Hepatocyte (in vitro differentiated cells): ENCODE results near the gene KLK8. TPM values are rescaled to one million over a fixed set of nuclear protein-coding genes. Genes with fewer than 3 reads are reported as not detected.

ENCODE experiments used
- DNase-seq: peaks from one replicate; pipeline ENCODE4 v3.0.0-alpha.2; 2016; ENCODE audit warnings: low spot score
- H2AFZ ChIP-seq: fragments of 200-600 bp; sonication (generic); 2 replicates; pipeline ENCODE4 v1.6.0; 2016; ENCODE audit warnings: antibody characterized with exemption, mild to moderate bottlenecking
- H3K27ac ChIP-seq: fragments of 200-600 bp; sonication (generic); 2 replicates; pipeline ENCODE4 v1.5.1; 2016; ENCODE audit warnings: mild to moderate bottlenecking
- H3K27me3 ChIP-seq: fragments of 200-600 bp; sonication (generic); 2 replicates; pipeline ENCODE4 v1.6.1; 2016
- H3K36me3 ChIP-seq: fragments of 200-600 bp; sonication (generic); replicated peaks from 2 replicates; pipeline ENCODE4 v1.5.1; 2016; ENCODE audit warnings: low read depth; ENCODE audit not compliant: insufficient read depth
- H3K4me1 ChIP-seq: fragments of 200-600 bp; sonication (generic); 2 replicates; pipeline ENCODE4 v1.5.1; 2016; ENCODE audit warnings: mild to moderate bottlenecking, moderate library complexity; ENCODE audit not compliant: insufficient read depth
- H3K4me2 ChIP-seq: fragments of 200-600 bp; sonication (generic); 2 replicates; pipeline ENCODE4 v1.6.0; 2016
- H3K4me3 ChIP-seq: fragments of 200-600 bp; sonication (generic); 2 replicates; pipeline ENCODE4 v1.5.1; 2016; ENCODE audit warnings: mild to moderate bottlenecking
- H3K79me2 ChIP-seq: fragments of 200-600 bp; sonication (generic); 2 replicates; pipeline ENCODE4 v1.6.0; 2017; ENCODE audit warnings: mild to moderate bottlenecking
- H3K9me2 ChIP-seq: fragments of 200-600 bp; sonication (generic); replicated peaks from 2 replicates; pipeline ENCODE4 v1.6.0; 2017; ENCODE audit warnings: mild to moderate bottlenecking; ENCODE audit not compliant: insufficient read depth
- H3K9me3 ChIP-seq: fragments of 200-600 bp; sonication (generic); 2 replicates; pipeline ENCODE4 v1.5.1; 2016; ENCODE audit warnings: low read depth, mild to moderate bottlenecking
- H4K20me1 ChIP-seq: fragments of 200-600 bp; sonication (generic); 2 replicates; pipeline ENCODE4 v1.6.0; 2016; ENCODE audit warnings: mild to moderate bottlenecking; ENCODE audit not compliant: insufficient read depth, poor library complexity, severe bottlenecking
- CTCF ChIP-seq: fragments of 200-600 bp; sonication (generic); IDR thresholded peaks from 2 replicates; pipeline ENCODE4 v1.5.1; 2016; ENCODE audit warnings: antibody characterized with exemption, mild to moderate bottlenecking; ENCODE audit not compliant: poor library complexity
- EZH2 ChIP-seq: fragments of 200-600 bp; sonication (generic); IDR thresholded peaks from 2 replicates; pipeline ENCODE4 v1.6.1; 2016; ENCODE audit warnings: antibody characterized with exemption, mild to moderate bottlenecking, borderline replicate concordance
- EZH2phosphoT487 ChIP-seq: fragments of 200-600 bp; sonication (generic); IDR thresholded peaks from one replicate; pipeline ENCODE4 v1.6.1; 2018; ENCODE audit warnings: antibody characterized with exemption, mild to moderate bottlenecking, low read depth, moderate library complexity; ENCODE audit not compliant: unreplicated experiment, severe bottlenecking
- WGBS: methylation state at CpG from one replicate; pipeline ENCODE4 v1.1.6; 2016; ENCODE audit warnings: low lambda C conversion rate; ENCODE audit errors: missing lambda C conversion rate; 5-methylcytosine and 5-hydroxymethylcytosine counted together
- polyA plus RNA-seq: library from polyadenylated mRNA; unstranded; fragments of >200 nt; fragmentation: Nextera tagmentation; extraction: Ambion mirVana; gene quantifications from 2 replicates; pipeline ENCODE4 v1.2.1, GENCODE V29; 2016
- total RNA-seq: library from RNA; depleted of rRNA; stranded (reverse); fragments of >200 nt; gene quantifications from 2 replicates; pipeline ENCODE4 v1.2.3, GENCODE V29; 2014

Gene KLK8
- 0.16 and 0.87 TPM in 2 replicates for total RNA-seq
- 5.4 and 9.0 TPM in 2 replicates for polyA plus RNA-seq

- DNase-seq, result no peak
- no peaks in the 10 kb centered on the region for H3K79me2 ChIP-seq
- H3K4me2 ChIP-seq, result no peak within 1 kb of the TSS
- no peak within 1 kb of the TSS for H3K4me3 ChIP-seq
- H3K9me3 ChIP-seq, result no peaks in the 10 kb centered on the region
- H3K9me2 ChIP-seq, result no peaks in the 10 kb centered on the region
- no peaks in the 10 kb centered on the region for H3K36me3 ChIP-seq
- no peak within 1 kb of the TSS for H2AFZ ChIP-seq
- TF ChIP-seq CTCF, result no peak
- TF ChIP-seq EZH2, result no peak
- no peak for TF ChIP-seq EZH2phosphoT487
- 38% methylated on average over 7 of the region's 7 CpGs for WGBS
- no peaks in the 10 kb centered on the region for H4K20me1 ChIP-seq
- peaks cover 22% of the 10 kb centered on the region for H3K27me3 ChIP-seq
- H3K4me1 ChIP-seq, result no peaks in the 10 kb centered on the region
- H3K27ac ChIP-seq, result no peak within 1 kb of the TSS
These were observed at the start of gene KLK8 for GRCh38 chr19:51001515-51001914. TSS of gene KLK8 (minus strand) at chr19:51001604. CDS start at chr19:51001167, 437 bp downstream.

GRCh38 chr19:51047031-51047335, 45.6 kb upstream of the KLK8 start:
- Histone ChIP-seq H2AFZ (no peak overlapping the region), H4K20me1 (no peaks in the 10 kb centered on the region), H3K27ac (no peak overlapping the region), H3K4me3 (no peak overlapping the region), H3K79me2 (no peaks in the 10 kb centered on the region), H3K9me2 (no peaks in the 10 kb centered on the region), H3K27me3 (no peaks in the 10 kb centered on the region), H3K4me2 (no peak overlapping the region), H3K4me1 (no peaks in the 10 kb centered on the region), H3K9me3 (no peaks in the 10 kb centered on the region), H3K36me3 (no peaks in the 10 kb centered on the region)
- WGBS, result 19% methylated on average over 3 of the region's 4 CpGs
- TF ChIP-seq CTCF (no peak), EZH2 (no peak), EZH2phosphoT487 (no peak)
- DNase-seq, result no peak

GRCh38 chr19:51044327-51044726, 42.9 kb upstream of the KLK8 start:
- Histone ChIP-seq H4K20me1 (no peaks in the 10 kb centered on the region), H3K4me1 (no peaks in the 10 kb centered on the region), H3K4me2 (no peak overlapping the region), H3K9me2 (no peaks in the 10 kb centered on the region), H3K27me3 (no peaks in the 10 kb centered on the region), H3K4me3 (no peak overlapping the region), H3K79me2 (no peaks in the 10 kb centered on the region), H3K9me3 (no peaks in the 10 kb centered on the region), H2AFZ (no peak overlapping the region), H3K27ac (no peak overlapping the region), H3K36me3 (no peaks in the 10 kb centered on the region)
- WGBS, result 82% methylated on average over 11 of the region's 11 CpGs
- no peak for DNase-seq
- no peak for TF ChIP-seq EZH2phosphoT487

- no peaks in the 10 kb centered on the region for H3K27me3 ChIP-seq
- no peaks in the 10 kb centered on the region for H4K20me1 ChIP-seq
- no peaks in the 10 kb centered on the region for H3K9me3 ChIP-seq
- no peaks in the 10 kb centered on the region for H3K36me3 ChIP-seq
- no peak overlapping the region for H3K27ac ChIP-seq
- H2AFZ ChIP-seq, result no peak overlapping the region
- H3K4me3 ChIP-seq, result no peak overlapping the region
- H3K79me2 ChIP-seq, result no peaks in the 10 kb centered on the region
- 89% methylated on average over 9 of the region's 9 CpGs for WGBS
- H3K4me1 ChIP-seq, result no peaks in the 10 kb centered on the region
- H3K9me2 ChIP-seq, result no peaks in the 10 kb centered on the region
- no peak for DNase-seq
- H3K4me2 ChIP-seq, result no peak overlapping the region
- TF ChIP-seq CTCF (no peak), EZH2phosphoT487 (no peak), EZH2 (no peak)
These were observed 42.1 kb upstream of the KLK8 start for GRCh38 chr19:51043497-51043896.
